MCF 10A (cell line): ENCODE data around the gene ATF7. TPM values are rescaled to one million over a fixed set of nuclear protein-coding genes. Genes with fewer than 3 reads are reported as not detected.
"Not testable (repeated sequence)": the region's sequence is repeated elsewhere in the genome, so short reads cannot be mapped to it uniquely, and the experiment has no call there.

Experiments
- BruUV-seq: library from RNA; stranded (reverse); fragments of 400-500 nt; replicated peaks from 2 replicates; lab custom pipeline; 2021; lab: Mats Ljungman, UMichigan
- CTCF ChIA-PET: fragments of 300-600 bp; sonication (Branson Sonifier 250); formaldehyde crosslinking; extraction: SDS; loops from one replicate; lab custom pipeline; 2021; ENCODE audit warnings: antibody characterized with exemption, inconsistent platforms; lab: Yijun Ruan, JAX
- POLR2A ChIA-PET: fragments of 300-600, 350-650 bp; sonication (Branson Sonifier 250); formaldehyde crosslinking; extraction: SDS; loops from one replicate; lab custom pipeline; 2020; ENCODE audit warnings: antibody characterized with exemption, inconsistent platforms; lab: Yijun Ruan, JAX
- DNase-seq: peaks from one replicate; pipeline ENCODE4 v3.0.0-alpha.2; 2018; ENCODE audit not compliant: unreplicated experiment
- H3K27ac Mint-ChIP-seq: one replicate; pipeline ENCODE4 v1.8.0; 2022; ENCODE audit warnings: mild to moderate bottlenecking, low read depth, mixed read lengths; ENCODE audit not compliant: unreplicated experiment
- H3K27me3 Mint-ChIP-seq: one replicate; pipeline ENCODE4 v1.8.0; 2022; ENCODE audit warnings: mixed read lengths; ENCODE audit not compliant: insufficient read depth, unreplicated experiment
- H3K36me3 Mint-ChIP-seq: one replicate; pipeline ENCODE4 v1.8.0; 2022; ENCODE audit warnings: mild to moderate bottlenecking, moderate library complexity, mixed read lengths; ENCODE audit not compliant: insufficient read depth, unreplicated experiment
- H3K4me1 Mint-ChIP-seq: one replicate; pipeline ENCODE4 v1.8.0; 2022; ENCODE audit warnings: mixed read lengths; ENCODE audit not compliant: insufficient read depth, unreplicated experiment
- H3K4me3 Mint-ChIP-seq: one replicate; pipeline ENCODE4 v1.8.0; 2022; ENCODE audit warnings: mild to moderate bottlenecking, moderate library complexity, mixed read lengths; ENCODE audit not compliant: unreplicated experiment
- H3K9me3 Mint-ChIP-seq: one replicate; pipeline ENCODE4 v1.8.0; 2022; ENCODE audit warnings: mixed read lengths; ENCODE audit not compliant: unreplicated experiment
- CTCF ChIP-seq: fragments of 200-600 bp; IDR thresholded peaks from one replicate; pipeline ENCODE4 v1.8.0; 2022; ENCODE audit warnings: antibody characterized with exemption, mild to moderate bottlenecking; ENCODE audit not compliant: unreplicated experiment
- intact Hi-C: fragments of 100-400 bp; cut with micrococcal nuclease; formaldehyde crosslinking; loops from 2 replicates; pipeline ENCODE4 v1.14.1; 2022
- total RNA-seq: library from RNA; stranded (reverse); gene quantifications from 2 replicates; pipeline ENCODE4 v1.2.3, GENCODE V29; 2022

The ATF7 gene
- total RNA-seq, 1 experiment from 2014 or later = 40.8 TPM

GRCh38 chr12:53482626-53483168, 143.5 kb downstream of the ATF7 start:
- H3K27me3 Mint-ChIP-seq = no peaks in the 10 kb centered on the region
- TF ChIP-seq CTCF = no peak
- intact Hi-C loops = no loop called here
- POLR2A ChIA-PET = interaction anchor here (0.6 to 7.1 kb wide), 13 partner anchors 9 to 299 kb away, joined by 3 to 53 read pairs (median 5); partner anchors contain the start of genes AAAS, MAP3K12 and TARBP2
- H3K4me3 Mint-ChIP-seq = no peak overlapping the region
- H3K9me3 Mint-ChIP-seq = no peaks in the 10 kb centered on the region
- no peak overlapping the region for H3K27ac Mint-ChIP-seq
- CTCF ChIA-PET = interaction anchor here (0.7 to 2.2 kb wide), 2 partner anchors 11 to 25 kb away, joined by 3 to 14 read pairs; partner anchors contain the start of gene NPFF
- H3K36me3 Mint-ChIP-seq = peaks cover 86% of the 10 kb centered on the region
- peaks cover 4% of the 10 kb centered on the region for H3K4me1 Mint-ChIP-seq
- BruUV-seq = no TSS peak
- no peak for DNase-seq

- peaks cover 93% of the 10 kb centered on the region for H3K36me3 Mint-ChIP-seq
- DNase-seq = no peak
- TF ChIP-seq CTCF = no peak
- H3K27me3 Mint-ChIP-seq = no peaks in the 10 kb centered on the region
- H3K27ac Mint-ChIP-seq = no peak overlapping the region
- H3K4me1 Mint-ChIP-seq = peaks cover 6% of the 10 kb centered on the region
- ChIA-PET CTCF (interaction anchor here (0.6 to 2.2 kb wide), 4 partner anchors 11 to 416 kb away, joined by 3 to 14 read pairs (median 3); partner anchors contain the start of gene NPFF), POLR2A (interaction anchor here (0.6 to 7.1 kb wide), 12 partner anchors 10 to 300 kb away, joined by 3 to 53 read pairs (median 5); partner anchors contain the start of genes AAAS, MAP3K12 and TARBP2)
- no peak overlapping the region for H3K4me3 Mint-ChIP-seq
- intact Hi-C loops = no loop called here
- H3K9me3 Mint-ChIP-seq = no peaks in the 10 kb centered on the region
- no TSS peak for BruUV-seq
These were observed 144.1 kb downstream of the ATF7 start for GRCh38 chr12:53481939-53482586.

GRCh38 chr12:53481458-53481857, 144.7 kb downstream of the ATF7 start:
- H3K9me3 Mint-ChIP-seq, H3K27me3 Mint-ChIP-seq, DNase-seq, intact Hi-C loops, H3K27ac Mint-ChIP-seq, BruUV-seq, H3K4me1 Mint-ChIP-seq, H3K4me3 Mint-ChIP-seq: not testable (repeated sequence)
- POLR2A ChIA-PET = interaction anchor here (0.5 to 7.1 kb wide), 8 partner anchors 10 to 181 kb away, joined by 3 to 53 read pairs (median 5); partner anchors contain the start of genes MAP3K12 and TARBP2
- H3K36me3 Mint-ChIP-seq = peaks cover 93% of the 10 kb centered on the region
- CTCF ChIA-PET = interaction anchor here (0.6 to 0.9 kb wide), 3 partner anchors 28 to 416 kb away, joined by 3 read pairs; no protein-coding TSS in a partner anchor

GRCh38 chr12:53480491-53481442, 145.4 kb downstream of the ATF7 start:
- Mint-ChIP-seq H3K4me3 (no peak overlapping the region), H3K27ac (no peak overlapping the region), H3K4me1 (peaks cover 9% of the 10 kb centered on the region), H3K27me3 (no peaks in the 10 kb centered on the region), H3K36me3 (peaks cover 95% of the 10 kb centered on the region), H3K9me3 (no peaks in the 10 kb centered on the region)
- TF ChIP-seq CTCF = no peak
- CTCF ChIA-PET = interaction anchor here (0.9 kb wide), 1 partner anchor 28 kb away, joined by 3 read pairs; no protein-coding TSS in a partner anchor
- intact Hi-C loops = no loop called here
- POLR2A ChIA-PET = interaction anchor here (0.5 to 7.1 kb wide), 8 partner anchors 10 to 180 kb away, joined by 3 to 53 read pairs (median 5); partner anchors contain the start of genes MAP3K12 and TARBP2
- BruUV-seq = no TSS peak
- no peak for DNase-seq
